Hepatocyte (in vitro differentiated cells): ENCODE data around the gene SH3RF1. TPM values are rescaled to one million over a fixed set of nuclear protein-coding genes. Genes with fewer than 3 reads are reported as not detected.

ENCODE experiments used
- DNase-seq: peaks from one replicate; pipeline ENCODE4 v3.0.0-alpha.2; 2016; ENCODE audit warnings: low spot score
- H2AFZ ChIP-seq: fragments of 200-600 bp; sonication (generic); 2 replicates; pipeline ENCODE4 v1.6.0; 2016; ENCODE audit warnings: antibody characterized with exemption, mild to moderate bottlenecking
- H3K27ac ChIP-seq: fragments of 200-600 bp; sonication (generic); 2 replicates; pipeline ENCODE4 v1.5.1; 2016; ENCODE audit warnings: mild to moderate bottlenecking
- H3K27me3 ChIP-seq: fragments of 200-600 bp; sonication (generic); 2 replicates; pipeline ENCODE4 v1.6.1; 2016
- H3K36me3 ChIP-seq: fragments of 200-600 bp; sonication (generic); replicated peaks from 2 replicates; pipeline ENCODE4 v1.5.1; 2016; ENCODE audit warnings: low read depth; ENCODE audit not compliant: insufficient read depth
- H3K4me1 ChIP-seq: fragments of 200-600 bp; sonication (generic); 2 replicates; pipeline ENCODE4 v1.5.1; 2016; ENCODE audit warnings: mild to moderate bottlenecking, moderate library complexity; ENCODE audit not compliant: insufficient read depth
- H3K4me2 ChIP-seq: fragments of 200-600 bp; sonication (generic); 2 replicates; pipeline ENCODE4 v1.6.0; 2016
- H3K4me3 ChIP-seq: fragments of 200-600 bp; sonication (generic); 2 replicates; pipeline ENCODE4 v1.5.1; 2016; ENCODE audit warnings: mild to moderate bottlenecking
- H3K79me2 ChIP-seq: fragments of 200-600 bp; sonication (generic); 2 replicates; pipeline ENCODE4 v1.6.0; 2017; ENCODE audit warnings: mild to moderate bottlenecking
- H3K9me2 ChIP-seq: fragments of 200-600 bp; sonication (generic); replicated peaks from 2 replicates; pipeline ENCODE4 v1.6.0; 2017; ENCODE audit warnings: mild to moderate bottlenecking; ENCODE audit not compliant: insufficient read depth
- H3K9me3 ChIP-seq: fragments of 200-600 bp; sonication (generic); 2 replicates; pipeline ENCODE4 v1.5.1; 2016; ENCODE audit warnings: low read depth, mild to moderate bottlenecking
- H4K20me1 ChIP-seq: fragments of 200-600 bp; sonication (generic); 2 replicates; pipeline ENCODE4 v1.6.0; 2016; ENCODE audit warnings: mild to moderate bottlenecking; ENCODE audit not compliant: insufficient read depth, poor library complexity, severe bottlenecking
- CTCF ChIP-seq: fragments of 200-600 bp; sonication (generic); IDR thresholded peaks from 2 replicates; pipeline ENCODE4 v1.5.1; 2016; ENCODE audit warnings: antibody characterized with exemption, mild to moderate bottlenecking; ENCODE audit not compliant: poor library complexity
- EZH2 ChIP-seq: fragments of 200-600 bp; sonication (generic); IDR thresholded peaks from 2 replicates; pipeline ENCODE4 v1.6.1; 2016; ENCODE audit warnings: antibody characterized with exemption, mild to moderate bottlenecking, borderline replicate concordance
- EZH2phosphoT487 ChIP-seq: fragments of 200-600 bp; sonication (generic); IDR thresholded peaks from one replicate; pipeline ENCODE4 v1.6.1; 2018; ENCODE audit warnings: antibody characterized with exemption, mild to moderate bottlenecking, low read depth, moderate library complexity; ENCODE audit not compliant: unreplicated experiment, severe bottlenecking
- WGBS: methylation state at CpG from one replicate; pipeline ENCODE4 v1.1.6; 2016; ENCODE audit warnings: low lambda C conversion rate; ENCODE audit errors: missing lambda C conversion rate; 5-methylcytosine and 5-hydroxymethylcytosine counted together
- polyA plus RNA-seq: library from polyadenylated mRNA; unstranded; fragments of >200 nt; fragmentation: Nextera tagmentation; extraction: Ambion mirVana; gene quantifications from 2 replicates; pipeline ENCODE4 v1.2.1, GENCODE V29; 2016
- total RNA-seq: library from RNA; depleted of rRNA; stranded (reverse); fragments of >200 nt; gene quantifications from 2 replicates; pipeline ENCODE4 v1.2.3, GENCODE V29; 2014

SH3RF1 gene
- total and polyA plus RNA-seq, 2 experiments from 2014 or later: 15.5 to 16.4 TPM

GRCh38 chr4:169096221-169096620 lies 174.5 kb downstream of the SH3RF1 start:
- no peak overlapping the region for H3K4me2 ChIP-seq
- no peak for DNase-seq
- no peak overlapping the region for H3K4me3 ChIP-seq
- H3K79me2 ChIP-seq: no peaks in the 10 kb centered on the region
- H3K4me1 ChIP-seq: peaks cover 10% of the 10 kb centered on the region
- no peaks in the 10 kb centered on the region for H3K9me2 ChIP-seq
- no peak overlapping the region for H2AFZ ChIP-seq
- peaks cover 6% of the 10 kb centered on the region for H3K36me3 ChIP-seq
- TF ChIP-seq EZH2phosphoT487: no peak
- TF ChIP-seq EZH2: no peak
- TF ChIP-seq CTCF: no peak
- no peaks in the 10 kb centered on the region for H3K27me3 ChIP-seq
- H3K9me3 ChIP-seq: no peaks in the 10 kb centered on the region
- WGBS: 96% methylated on average over 4 of the region's 4 CpGs
- H3K27ac ChIP-seq: no peak overlapping the region
- no peaks in the 10 kb centered on the region for H4K20me1 ChIP-seq

GRCh38 chr4:169094656-169095231 lies 176.0 kb downstream of the SH3RF1 start:
- Histone ChIP-seq H3K4me3 (no peak overlapping the region), H4K20me1 (no peaks in the 10 kb centered on the region), H3K36me3 (peaks cover 6% of the 10 kb centered on the region), H3K27ac (no peak overlapping the region), H3K27me3 (no peaks in the 10 kb centered on the region), H3K9me2 (no peaks in the 10 kb centered on the region), H3K9me3 (no peaks in the 10 kb centered on the region), H3K4me1 (peaks cover 6% of the 10 kb centered on the region), H3K79me2 (no peaks in the 10 kb centered on the region), H2AFZ (no peak overlapping the region), H3K4me2 (no peak overlapping the region)
- DNase-seq: no peak
- no peak for TF ChIP-seq EZH2phosphoT487
- TF ChIP-seq EZH2: no peak
- TF ChIP-seq CTCF: no peak
- WGBS: 93% methylated on average over 4 of the region's 4 CpGs

GRCh38 chr4:169092889-169093522 lies 177.8 kb downstream of the SH3RF1 start:
- 73% methylated on average over 3 of the region's 3 CpGs for WGBS

More at GRCh38 chr4:169092889-169093522, 177.8 kb downstream of the SH3RF1 start:
- H3K79me2 ChIP-seq: no peaks in the 10 kb centered on the region
- DNase-seq: no peak
- H3K4me1 ChIP-seq: peaks cover 5% of the 10 kb centered on the region
- H4K20me1 ChIP-seq: no peaks in the 10 kb centered on the region
- no peak overlapping the region for H3K4me2 ChIP-seq
- H3K36me3 ChIP-seq: peaks cover 6% of the 10 kb centered on the region
- peak overlapping the region; percentile 47 for H3K27ac ChIP-seq
- H3K4me3 ChIP-seq: no peak overlapping the region
- no peaks in the 10 kb centered on the region for H3K9me2 ChIP-seq
- no peak overlapping the region for H2AFZ ChIP-seq
- no peak for TF ChIP-seq CTCF
- no peak for TF ChIP-seq EZH2phosphoT487
- no peak for TF ChIP-seq EZH2
- H3K9me3 ChIP-seq: no peaks in the 10 kb centered on the region
- no peaks in the 10 kb centered on the region for H3K27me3 ChIP-seq
